Kidney tubule cell (primary cell): ENCODE data around the gene LRIG1.
"Not testable (repeated sequence)": the region's sequence is repeated elsewhere in the genome, so short reads cannot be mapped to it uniquely, and the experiment has no call there.

Experiments used
- DNase-seq: peaks from one replicate; pipeline ENCODE4 v3.0.0-alpha.2; 2018; ENCODE audit warnings: low spot score

The LRIG1 gene

GRCh38 chr3:66421893-66422292 is 78.9 kb downstream of the LRIG1 start:
- DNase-seq: not testable (repeated sequence)

GRCh38 chr3:66421144-66421543 is 79.7 kb downstream of the LRIG1 start:
- DNase-seq: not testable (repeated sequence)

- DNase-seq: no peak
Observed at GRCh38 chr3:66419036-66419435, 81.8 kb downstream of the LRIG1 start.

GRCh38 chr3:66418475-66418931 is 82.3 kb downstream of the LRIG1 start:
- no peak for DNase-seq

- DNase-seq: no peak
Observed at GRCh38 chr3:66416556-66417304, 84.1 kb downstream of the LRIG1 start.

- DNase-seq: no peak
Observed at GRCh38 chr3:66415867-66416428, 84.9 kb downstream of the LRIG1 start.

- DNase-seq: no peak
Observed at GRCh38 chr3:66414846-66415245, 86.0 kb downstream of the LRIG1 start.

- DNase-seq: peak; percentile 37
Observed at GRCh38 chr3:66413151-66413751, 87.6 kb downstream of the LRIG1 start.

GRCh38 chr3:66411961-66412887 is 88.6 kb downstream of the LRIG1 start:
- DNase-seq: no peak

GRCh38 chr3:66411474-66411873 is 89.3 kb downstream of the LRIG1 start:
- peak; percentile 16 for DNase-seq

- no peak for DNase-seq
Observed at GRCh38 chr3:66410976-66411375, 89.8 kb downstream of the LRIG1 start.

GRCh38 chr3:66409771-66410754 is 90.8 kb downstream of the LRIG1 start:
- no peak for DNase-seq

GRCh38 chr3:66407611-66408218 is 93.1 kb downstream of the LRIG1 start:
- DNase-seq: peak; percentile 70

- no peak for DNase-seq
Observed at GRCh38 chr3:66406831-66407610, 93.8 kb downstream of the LRIG1 start.

- DNase-seq: no peak
Observed at GRCh38 chr3:66406163-66406562, 94.7 kb downstream of the LRIG1 start.

GRCh38 chr3:66405701-66406091 is 95.1 kb downstream of the LRIG1 start:
- peak; percentile 47 for DNase-seq

GRCh38 chr3:66404903-66405700 is 95.7 kb downstream of the LRIG1 start:
- DNase-seq: no peak

- DNase-seq: no peak
Observed at GRCh38 chr3:66404197-66404596, 96.6 kb downstream of the LRIG1 start.
